ENCODE measurements around the gene SYCP3.

GRCh38 chr12:101694986-101695385 lies 44.3 kb downstream of the SYCP3 start:
- no peak for TF ChIP-seq CTCF (conservative IDR thresholded peaks at IDR 0.05 in 1 of 2, IDR thresholded peaks at IDR 0.05 in 1 of 2; ENCODE audit: extremely low read depth in 1 of 2, insufficient read depth in 1 of 2, low read depth in 1 of 2, low read length in 2 of 2)
- TF ChIP-seq EZH2 (IDR thresholded peaks at IDR 0.05; ENCODE audit: borderline replicate concordance, low read length), result no peak
